Heart left ventricle (tissue), 16 donors: ENCODE data around the gene FOXN1. TPM values are rescaled to one million over a fixed set of nuclear protein-coding genes. Genes with fewer than 3 reads are reported as not detected.

Experiments used
- ATAC-seq, 4 donors: fragments of 200-7000 bp; cut with Tn5 transposase; one replicate each; pipeline ENCODE4 v1.9.1; 2020 to 2022; ENCODE audit warnings: moderate library complexity in 4 of 4, mild to moderate bottlenecking in 3 of 4, moderate number of reproducible peaks in 1 of 4
- DNase-seq, 5 donors: peaks; one replicate each; pipeline ENCODE4 v3.0.0-alpha.2; 2020
- H3K27ac ChIP-seq, 12 donors: fragments of 200-600 bp; sonication (generic) in 4 of 12; one replicate each; pipeline versions ENCODE4 v1.5.0 to v1.8.0; 2016 to 2022; ENCODE audit warnings: mild to moderate bottlenecking in 2 of 12
- H3K27me3 ChIP-seq, 9 donors: fragments of 200-600 bp; sonication (generic) in 2 of 9; one replicate each; pipeline versions ENCODE4 v1.5.1 to v1.8.0; 2016 to 2022; ENCODE audit warnings: mild to moderate bottlenecking in 3 of 9
- H3K36me3 ChIP-seq, 9 donors: fragments of 200-600 bp; sonication (generic) in 2 of 9; one replicate each; pipeline versions ENCODE4 v1.5.0 to v1.8.0; 2018 to 2022; ENCODE audit warnings: mild to moderate bottlenecking in 2 of 9
- H3K4me1 ChIP-seq, 12 donors: fragments of 200-600 bp; sonication (generic) in 4 of 12; one replicate each; pipeline versions ENCODE4 v1.5.0 to v1.8.0; 2016 to 2022; ENCODE audit warnings: mild to moderate bottlenecking in 3 of 12
- H3K4me3 ChIP-seq, 12 donors: fragments of 200-600 bp; sonication (generic) in 4 of 12; one replicate each; pipeline versions ENCODE4 v1.5.0 to v1.8.0; 2017 to 2022; ENCODE audit warnings: mild to moderate bottlenecking in 9 of 12, moderate library complexity in 4 of 12
- H3K9me3 ChIP-seq, 12 donors: fragments of 200-600 bp; sonication (generic) in 4 of 12; one replicate each; pipeline versions ENCODE4 v1.5.0 to v1.8.0; 2016 to 2022; ENCODE audit warnings: mild to moderate bottlenecking in 1 of 12
- POLR2A ChIP-seq, 2 donors: fragments of 450-650 bp; IDR thresholded peaks; one replicate each; pipeline ENCODE4 v1.6.1; 2017; ENCODE audit warnings: antibody characterized with exemption in 2 of 2, mild to moderate bottlenecking in 2 of 2, moderate library complexity in 2 of 2
- WGBS, 4 donors: extraction: QIAGEN DNeasy Blood & Tissue Kit in 2 of 4; methylation state at CpG; one replicate each; pipeline versions ENCODE4 v1.1.5 to v1.1.7; 2013 to 2018; 5-methylcytosine and 5-hydroxymethylcytosine counted together
- intact Hi-C, 10 donors: fragments of 100-400 bp; cut with DNase I; formaldehyde crosslinking; loops; one replicate each; pipeline versions ENCODE4 v1.11.1 to v1.14.2; 2022
- polyA plus RNA-seq, 2 donors: library from polyadenylated mRNA; stranded (reverse); fragments of 200-250 nt; gene quantifications; one replicate each; pipeline ENCODE4 v1.2.3, GENCODE V29; 2013
- total RNA-seq, 9 donors: library from RNA; depleted of rRNA in 2 of 9; stranded (reverse); fragments of >200 nt in 2 of 9; fragmentation: NEBNext Ultra II Directional in 3 of 9; extraction: Animal tissue kit (Norgen Biotek cat#: 25700) in 3 of 9; gene quantifications; one replicate each; pipeline versions ENCODE4 v1.1.0 to v1.2.4, GENCODE V29; 2016 to 2023
- TF ChIP-seq, protein P1 (sequence below), 12 donors: fragments of 200-600 bp; sonication (generic) in 4 of 12; IDR thresholded peaks; one replicate each; pipeline versions ENCODE4 v1.5.0 to v1.8.0; 2018 to 2022; ENCODE audit warnings: antibody characterized with exemption in 12 of 12, mild to moderate bottlenecking in 5 of 12
- donor health status: ischemic (EF 13 %, LVEDD 7.1; RV severe dilation, severe dysfunction).
- donor health status: healthy with polysubstance abuse.
- donor health status: DM: no; HTN: yes; CAD: no.
- donor health status: DM: no; HTN: no; CAD: no.
- donor health status: ischemic (EF 25% LVEDD 6.9; RV normal size, moderate dysfunction).
- donor health status: ischemic (EF 25% LVEDD 5.7; RV mildly dilated, moderate dysfunction).
- donor health status: healthy.
- donor health status: DM: yes; HTN: yes; CAD: no.
- donor health status: ischemic (EF 35%, LVEDD 5.7; RV mildly dilated, moderate dysfunction).
- donor health status: nonischemic (EF 11% LVEDD 7.7; RV severe dilation, severe dysfunction).
- donor health status: DM: yes; HTN: yes; CAD: no.
- donor health status: PGD.
- donor health status: ischemic (EF 29% LVEDD 5.4; RV normal size, mild dysfunction).
- donor health status: nonischemic (EF 23%, LVEDD 6.1; RV moderate dilation, normal function).

FOXN1 gene
- total and polyA plus RNA-seq, 11 donors, result not detected

DNA sequence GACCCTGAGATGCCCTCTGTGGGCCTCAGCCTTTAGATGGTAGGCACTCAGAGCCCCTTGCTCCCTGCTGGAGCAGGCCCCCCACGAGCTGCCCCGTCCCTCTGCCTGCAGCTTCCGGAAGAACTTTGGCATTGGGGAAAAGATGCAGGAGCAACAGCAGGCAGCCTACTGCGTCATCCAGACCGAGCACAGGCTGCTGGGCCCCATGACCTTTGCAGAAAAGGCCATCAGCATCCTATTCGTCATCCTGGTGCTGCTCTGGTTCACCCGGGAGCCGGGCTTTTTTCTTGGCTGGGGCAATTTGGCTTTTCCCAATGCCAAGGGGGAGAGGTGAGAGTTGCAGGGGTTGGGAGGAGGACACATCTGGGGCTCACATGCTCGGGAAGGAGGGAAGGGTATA is 12.7 kb upstream of the FOXN1 start:
- H3K4me3 ChIP-seq, result no peak overlapping the region
- WGBS, 4 donors, result 39 to 56% (median 47%) methylated on average over 2 to 9 of the region's 9 CpGs
- H3K27me3 ChIP-seq, result peaks cover 0 to 10% (median 0%) of the 10 kb centered on the region in 9 donors
- no peak overlapping the region for H3K27ac ChIP-seq
- no peak for DNase-seq
- H3K9me3 ChIP-seq, result no peaks in the 10 kb centered on the region
- TF ChIP-seq, protein P1, sequence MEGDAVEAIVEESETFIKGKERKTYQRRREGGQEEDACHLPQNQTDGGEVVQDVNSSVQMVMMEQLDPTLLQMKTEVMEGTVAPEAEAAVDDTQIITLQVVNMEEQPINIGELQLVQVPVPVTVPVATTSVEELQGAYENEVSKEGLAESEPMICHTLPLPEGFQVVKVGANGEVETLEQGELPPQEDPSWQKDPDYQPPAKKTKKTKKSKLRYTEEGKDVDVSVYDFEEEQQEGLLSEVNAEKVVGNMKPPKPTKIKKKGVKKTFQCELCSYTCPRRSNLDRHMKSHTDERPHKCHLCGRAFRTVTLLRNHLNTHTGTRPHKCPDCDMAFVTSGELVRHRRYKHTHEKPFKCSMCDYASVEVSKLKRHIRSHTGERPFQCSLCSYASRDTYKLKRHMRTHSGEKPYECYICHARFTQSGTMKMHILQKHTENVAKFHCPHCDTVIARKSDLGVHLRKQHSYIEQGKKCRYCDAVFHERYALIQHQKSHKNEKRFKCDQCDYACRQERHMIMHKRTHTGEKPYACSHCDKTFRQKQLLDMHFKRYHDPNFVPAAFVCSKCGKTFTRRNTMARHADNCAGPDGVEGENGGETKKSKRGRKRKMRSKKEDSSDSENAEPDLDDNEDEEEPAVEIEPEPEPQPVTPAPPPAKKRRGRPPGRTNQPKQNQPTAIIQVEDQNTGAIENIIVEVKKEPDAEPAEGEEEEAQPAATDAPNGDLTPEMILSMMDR (IDR thresholded peaks at IDR 0.05), result no peak
- no peaks in the 10 kb centered on the region for H3K36me3 ChIP-seq
- intact Hi-C loops, result loop anchor here in 5 of 10 donors (5.0 kb wide), 4 partner anchors 44 to 119 kb away; partner anchors contain the start of gene RSKR (in 2 of the 5)
- H3K4me1 ChIP-seq, result no peaks in the 10 kb centered on the region
- no peak for ATAC-seq

DNA sequence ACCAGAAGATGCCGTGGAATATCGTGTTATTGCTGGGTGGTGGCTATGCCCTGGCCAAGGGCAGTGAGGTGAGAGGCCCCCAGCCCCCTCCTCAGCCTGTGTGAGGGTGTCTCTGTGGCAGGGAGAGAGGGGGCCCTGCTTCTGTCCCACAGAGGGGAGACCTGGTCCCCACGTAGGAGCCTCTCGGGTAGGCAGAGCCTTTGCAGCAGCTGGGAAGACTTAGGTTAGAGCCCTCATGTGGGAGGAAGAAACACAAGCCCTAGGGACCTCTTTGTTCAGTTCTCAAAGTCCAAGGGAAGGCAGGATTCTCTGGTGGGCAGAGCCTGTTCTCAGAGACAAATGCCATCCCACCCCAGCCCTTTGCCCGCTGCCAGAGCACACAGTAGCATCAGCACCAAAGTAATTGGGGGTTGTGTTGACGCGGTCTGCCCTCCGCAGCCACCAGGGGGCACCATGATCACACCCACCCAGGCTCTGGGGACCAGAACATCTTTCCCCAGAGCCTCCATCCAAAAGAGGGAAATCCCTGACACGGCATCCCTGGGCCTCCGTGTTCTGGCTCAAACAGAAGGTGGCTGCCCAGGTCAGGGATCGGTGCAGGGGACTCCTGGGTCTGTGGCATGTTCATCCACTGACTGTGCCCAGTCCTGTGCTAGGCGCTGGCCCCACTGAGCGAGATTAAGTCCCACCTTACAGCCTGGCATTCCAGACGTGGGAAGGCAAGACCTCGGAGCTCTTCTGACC is 11.5 kb upstream of the FOXN1 start:
- Histone ChIP-seq H3K27me3 (peaks cover 0 to 10% (median 0%) of the 10 kb centered on the region in 9 donors), H3K27ac (no peak overlapping the region), H3K36me3 (no peaks in the 10 kb centered on the region), H3K4me3 (no peak overlapping the region), H3K4me1 (no peaks in the 10 kb centered on the region), H3K9me3 (no peaks in the 10 kb centered on the region)
- intact Hi-C loops, result loop anchor here (1.0 to 5.0 kb wide), 7 partner anchors 38 to 119 kb away; partner anchors contain the start of gene RSKR (in 2 of the 10)
- DNase-seq (peak; percentile 67 to 84 (median 69)), ATAC-seq (peak; percentile 37 to 84 (median 75))
- WGBS, 4 donors, result 24 to 38% (median 29%) methylated on average over 12 to 15 of the region's 15 CpGs
- TF ChIP-seq, protein P1 (IDR thresholded peaks at IDR 0.05), result peak; percentile 70 to 88 (median 83)
- TF ChIP-seq POLR2A (IDR thresholded peaks at IDR 0.05), result no peak

- Histone ChIP-seq H3K27ac (no peak overlapping the region), H3K4me1 (peaks cover 0 to 1% (median 0%) of the 10 kb centered on the region in 12 donors), H3K27me3 (peaks cover 0 to 10% (median 0%) of the 10 kb centered on the region in 9 donors), H3K36me3 (no peaks in the 10 kb centered on the region), H3K4me3 (no peak overlapping the region), H3K9me3 (no peaks in the 10 kb centered on the region)
- WGBS, 4 donors, result 83 to 94% (median 86%) methylated on average over 8 of the region's 8 CpGs
- no peak for TF ChIP-seq POLR2A (IDR thresholded peaks at IDR 0.05)
- TF ChIP-seq, protein P1 (IDR thresholded peaks at IDR 0.05), result no peak
- intact Hi-C loops, result loop anchor here in 8 of 10 donors (2.0 to 5.0 kb wide), 5 partner anchors 37 to 117 kb away; no protein-coding TSS in a partner anchor
- ATAC-seq (no peak), DNase-seq (no peak)
Measured at GRCh38 chr17:28495635-28496034, 10.5 kb upstream of the FOXN1 start.

DNA sequence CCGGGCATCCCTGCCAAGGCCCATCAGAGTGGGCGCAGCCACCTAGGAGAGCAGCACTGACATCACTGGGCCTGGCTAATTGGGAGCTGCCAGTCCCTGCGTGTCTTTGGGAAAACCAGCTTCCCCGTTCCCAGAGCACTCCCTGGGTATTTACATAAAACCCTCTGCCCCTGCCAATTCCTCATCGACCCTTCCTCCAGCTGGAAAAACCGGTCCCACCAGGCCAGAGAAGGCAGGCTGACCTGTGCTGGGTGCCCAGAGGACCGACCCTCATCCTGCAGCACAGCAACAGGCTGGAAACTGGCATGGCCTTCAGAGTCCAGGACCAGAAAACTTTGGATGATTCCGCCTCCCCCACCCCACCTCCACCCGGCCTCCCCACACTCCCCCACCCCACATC is 8.2 kb upstream of the FOXN1 start:
- Histone ChIP-seq H3K36me3 (no peaks in the 10 kb centered on the region), H3K27ac (no peak overlapping the region), H3K27me3 (peaks cover 0 to 10% (median 0%) of the 10 kb centered on the region in 9 donors), H3K4me1 (peaks cover 0 to 13% (median 0%) of the 10 kb centered on the region in 12 donors), H3K9me3 (no peaks in the 10 kb centered on the region), H3K4me3 (no peak overlapping the region)
- WGBS, 4 donors, result 50 to 55% (median 53%) methylated on average over 8 to 9 of the region's 9 CpGs
- intact Hi-C loops, result loop anchor here in 7 of 10 donors (2.0 to 5.0 kb wide), 5 partner anchors 34 to 47 kb away; no protein-coding TSS in a partner anchor
- no peak for DNase-seq
- ATAC-seq, result no peak
- TF ChIP-seq, protein P1 (IDR thresholded peaks at IDR 0.05), result no peak
- TF ChIP-seq POLR2A (IDR thresholded peaks at IDR 0.05), result no peak
